PFSK-1 (cell line): ENCODE measurements around the gene USP13.

Source experiments
- FOXP2 ChIP-seq: optimal IDR thresholded peaks from 2 replicates; pipeline ENCODE3; 2011; ENCODE audit warnings: borderline replicate concordance, control low read depth, inconsistent platforms; ENCODE audit not compliant: insufficient read depth; ENCODE audit errors: extremely low read length, extremely low read depth
- POLR2AphosphoS5 ChIP-seq: IDR thresholded peaks from 2 replicates; pipeline ENCODE4 v1.6.1; 2012; ENCODE audit warnings: low read depth, mild to moderate bottlenecking, control low read depth, low read length, moderate library complexity
- SIN3A ChIP-seq: IDR thresholded peaks from 2 replicates; pipeline ENCODE4 v1.6.1; 2012; ENCODE audit warnings: mild to moderate bottlenecking, low read length, moderate library complexity, borderline replicate concordance; ENCODE audit not compliant: insufficient read depth
- TAF1 ChIP-seq: IDR thresholded peaks from 2 replicates; pipeline ENCODE4 v1.6.1; 2012; ENCODE audit warnings: low read length, control low read depth, borderline replicate concordance; ENCODE audit not compliant: insufficient read depth
- TF ChIP-seq, protein P1 (sequence below), 2 experiments: IDR thresholded peaks; 2 replicates each; pipeline versions ENCODE4 v1.6.1 to v1.8.0; 2011 to 2012; ENCODE audit warnings: low read depth in 2 of 2, low read length in 2 of 2, control low read depth in 1 of 2, inconsistent platforms in 1 of 2, mild to moderate bottlenecking in 1 of 2, moderate library complexity in 1 of 2; ENCODE audit not compliant: insufficient read depth in 1 of 2

Gene USP13

DNA sequence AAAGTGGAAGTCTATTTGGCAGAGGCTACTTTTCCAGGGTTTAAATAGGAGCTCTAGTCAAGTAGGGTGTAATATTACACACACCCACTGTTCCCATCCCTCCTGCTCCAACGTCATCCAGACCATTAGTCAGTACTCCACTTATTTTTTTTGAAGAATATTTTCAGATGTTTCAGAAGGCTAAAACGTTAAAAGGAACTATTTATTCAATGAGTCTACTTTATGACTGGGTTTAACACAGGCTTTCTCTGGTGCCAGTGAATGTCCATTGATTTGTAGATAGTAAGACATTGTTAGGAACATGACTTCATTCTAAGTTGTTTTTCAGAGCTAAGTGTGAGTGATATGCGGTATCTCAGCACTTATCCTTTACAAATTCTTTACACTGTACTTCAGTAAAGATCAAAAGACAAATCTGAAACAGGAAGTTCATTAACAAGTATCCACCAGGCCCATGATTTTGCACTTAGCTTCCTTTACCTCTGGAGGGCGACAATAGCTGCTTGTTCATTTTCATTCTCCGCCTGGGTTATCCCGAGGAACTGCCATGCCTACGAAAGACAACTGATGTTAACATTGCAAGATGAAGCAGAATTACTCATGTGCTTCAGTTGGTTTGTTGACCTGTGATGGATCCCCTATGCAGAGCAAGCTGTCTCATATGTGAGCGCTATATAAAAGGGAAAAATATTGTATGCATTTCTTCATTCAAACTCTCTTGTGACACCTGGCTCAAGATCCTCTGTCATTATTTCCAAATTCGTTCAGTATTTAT, 158.7 kb downstream of the USP13 start:
- TF ChIP-seq POLR2AphosphoS5 (no peak), TAF1 (no peak), SIN3A (no peak), FOXP2 (no peak)
- TF ChIP-seq, protein P1, sequence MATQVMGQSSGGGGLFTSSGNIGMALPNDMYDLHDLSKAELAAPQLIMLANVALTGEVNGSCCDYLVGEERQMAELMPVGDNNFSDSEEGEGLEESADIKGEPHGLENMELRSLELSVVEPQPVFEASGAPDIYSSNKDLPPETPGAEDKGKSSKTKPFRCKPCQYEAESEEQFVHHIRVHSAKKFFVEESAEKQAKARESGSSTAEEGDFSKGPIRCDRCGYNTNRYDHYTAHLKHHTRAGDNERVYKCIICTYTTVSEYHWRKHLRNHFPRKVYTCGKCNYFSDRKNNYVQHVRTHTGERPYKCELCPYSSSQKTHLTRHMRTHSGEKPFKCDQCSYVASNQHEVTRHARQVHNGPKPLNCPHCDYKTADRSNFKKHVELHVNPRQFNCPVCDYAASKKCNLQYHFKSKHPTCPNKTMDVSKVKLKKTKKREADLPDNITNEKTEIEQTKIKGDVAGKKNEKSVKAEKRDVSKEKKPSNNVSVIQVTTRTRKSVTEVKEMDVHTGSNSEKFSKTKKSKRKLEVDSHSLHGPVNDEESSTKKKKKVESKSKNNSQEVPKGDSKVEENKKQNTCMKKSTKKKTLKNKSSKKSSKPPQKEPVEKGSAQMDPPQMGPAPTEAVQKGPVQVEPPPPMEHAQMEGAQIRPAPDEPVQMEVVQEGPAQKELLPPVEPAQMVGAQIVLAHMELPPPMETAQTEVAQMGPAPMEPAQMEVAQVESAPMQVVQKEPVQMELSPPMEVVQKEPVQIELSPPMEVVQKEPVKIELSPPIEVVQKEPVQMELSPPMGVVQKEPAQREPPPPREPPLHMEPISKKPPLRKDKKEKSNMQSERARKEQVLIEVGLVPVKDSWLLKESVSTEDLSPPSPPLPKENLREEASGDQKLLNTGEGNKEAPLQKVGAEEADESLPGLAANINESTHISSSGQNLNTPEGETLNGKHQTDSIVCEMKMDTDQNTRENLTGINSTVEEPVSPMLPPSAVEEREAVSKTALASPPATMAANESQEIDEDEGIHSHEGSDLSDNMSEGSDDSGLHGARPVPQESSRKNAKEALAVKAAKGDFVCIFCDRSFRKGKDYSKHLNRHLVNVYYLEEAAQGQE (IDR thresholded peaks at IDR 0.05; ENCODE audit: insufficient read depth in 1 of 2, low read depth in 2 of 2, low read length in 2 of 2): no peak

DNA sequence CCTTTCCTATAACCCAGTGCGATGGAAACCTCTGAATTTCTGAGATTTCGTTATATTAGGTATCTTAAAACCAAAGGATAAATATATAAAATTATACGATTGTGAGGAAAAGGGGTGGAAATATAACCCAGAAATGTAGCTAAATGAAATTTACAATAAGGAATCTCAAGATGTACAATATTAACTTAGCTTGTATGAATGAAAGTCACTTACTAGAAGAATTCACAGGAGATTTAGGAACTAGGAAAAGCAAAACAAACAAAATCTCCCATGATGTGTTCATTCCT, 159.2 kb downstream of the USP13 start:
- TF ChIP-seq, protein P1 (IDR thresholded peaks at IDR 0.05; ENCODE audit: insufficient read depth in 1 of 2, low read depth in 2 of 2, low read length in 2 of 2): no peak
- TF ChIP-seq SIN3A (no peak), POLR2AphosphoS5 (no peak), TAF1 (no peak), FOXP2 (no peak)

DNA sequence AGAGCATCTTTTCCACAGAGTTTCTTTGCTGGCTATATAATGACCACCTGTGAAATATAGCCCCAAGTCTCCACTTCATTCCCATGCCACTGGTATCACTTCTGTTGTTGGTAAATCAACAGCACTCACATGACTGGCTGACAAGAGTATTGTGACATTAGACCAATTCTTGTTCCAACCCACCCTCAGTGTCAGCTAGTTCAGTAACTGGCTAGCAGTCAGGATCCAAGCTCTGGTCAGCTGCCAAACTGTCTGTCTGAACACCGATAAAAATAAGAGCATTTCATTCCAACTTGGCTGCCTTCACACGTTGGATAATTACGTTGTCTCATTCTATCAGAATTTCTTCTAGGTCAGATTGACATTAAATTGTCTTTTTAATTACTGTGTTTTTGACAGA, 166.5 kb downstream of the USP13 start:
- TF ChIP-seq POLR2AphosphoS5 (no peak), FOXP2 (no peak), TAF1 (no peak), SIN3A (no peak)
- TF ChIP-seq, protein P1 (IDR thresholded peaks at IDR 0.05; ENCODE audit: insufficient read depth in 1 of 2, low read depth in 2 of 2, low read length in 2 of 2): no peak

DNA sequence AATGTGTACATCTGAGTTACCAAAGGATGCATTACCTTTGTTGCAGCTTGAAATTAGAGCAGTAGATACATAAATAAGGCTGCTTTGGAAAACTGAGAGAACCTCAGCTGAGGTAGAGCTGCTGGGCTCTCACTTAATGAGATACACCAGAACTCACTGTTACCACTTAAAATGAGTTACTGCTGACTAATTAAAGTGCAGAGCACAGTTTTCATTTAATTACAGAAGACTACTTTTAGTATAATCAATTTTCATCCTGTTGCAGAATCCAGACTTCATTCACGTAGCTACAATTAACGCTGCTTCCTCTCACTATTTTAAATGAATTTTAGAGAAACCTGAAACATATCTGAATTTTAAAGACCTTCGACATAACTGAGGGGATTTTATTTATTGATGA, 169.5 kb downstream of the USP13 start:
- TF ChIP-seq, protein P1 (IDR thresholded peaks at IDR 0.05; ENCODE audit: insufficient read depth in 1 of 2, low read depth in 2 of 2, low read length in 2 of 2): no peak
- TF ChIP-seq TAF1 (no peak), POLR2AphosphoS5 (no peak), FOXP2 (no peak), SIN3A (no peak)

DNA sequence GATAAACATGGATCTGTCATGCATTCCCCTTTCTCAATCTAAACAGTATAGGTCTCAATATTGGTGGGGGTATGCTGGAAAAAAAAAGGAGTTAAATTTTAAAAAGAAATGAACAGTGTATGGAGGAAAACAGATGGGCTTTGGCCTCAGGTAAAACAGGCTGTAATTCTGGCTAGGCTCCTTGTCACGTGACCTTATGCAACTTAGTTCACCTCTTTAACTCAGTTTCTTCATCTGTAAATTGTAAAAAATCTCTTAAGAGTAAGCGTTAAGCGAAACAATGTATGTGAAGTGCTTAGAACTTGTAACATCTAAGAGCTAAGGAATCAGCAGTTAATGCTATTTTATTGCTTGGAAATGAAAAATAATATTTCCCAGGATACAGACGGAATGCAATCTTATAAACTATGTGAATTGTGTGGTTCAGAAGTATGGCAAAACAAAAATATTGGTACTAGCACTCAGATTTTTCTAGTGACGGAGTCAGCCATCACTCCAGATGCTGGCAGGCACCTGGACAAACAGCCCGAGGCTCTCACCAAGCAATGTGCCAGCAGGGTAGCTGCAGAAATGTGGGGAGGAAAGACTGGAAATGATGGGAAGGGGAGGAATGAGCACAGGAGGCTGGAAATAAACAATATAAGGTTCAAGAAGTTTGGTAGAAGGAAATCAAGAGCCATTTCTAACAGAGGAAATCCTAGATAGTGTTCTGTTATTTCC, 172.8 kb downstream of the USP13 start:
- TF ChIP-seq, protein P1 (IDR thresholded peaks at IDR 0.05; ENCODE audit: insufficient read depth in 1 of 2, low read depth in 2 of 2, low read length in 2 of 2): no peak
- no peak for TF ChIP-seq TAF1
